HuH-7 (cell line): ENCODE data around the gene SNX30.

Experiments
- DNase-seq: peaks from one replicate; pipeline ENCODE4 v3.0.0; 2011; ENCODE audit warnings: low spot score

SNX30 gene

DNA sequence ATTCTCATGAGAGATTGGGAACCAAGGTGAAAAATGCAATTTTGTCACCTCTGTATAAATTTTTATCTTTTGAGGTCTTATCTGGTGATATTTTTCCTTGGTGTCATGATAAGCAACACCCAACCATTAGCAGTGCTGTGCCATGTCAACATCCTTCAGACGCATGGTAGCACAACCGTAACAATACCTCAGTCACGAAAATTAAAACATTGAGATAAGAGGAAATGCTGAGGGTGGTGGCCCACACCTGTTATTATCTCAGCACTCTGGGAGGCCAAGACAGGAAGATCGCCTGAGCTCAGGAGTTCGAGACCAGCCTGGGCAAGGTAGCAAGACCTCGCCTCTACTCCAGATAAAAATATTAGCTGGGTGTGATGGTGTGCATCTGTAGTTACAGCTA is 107.4 kb downstream of the SNX30 start:
- DNase-seq = no peak

DNA sequence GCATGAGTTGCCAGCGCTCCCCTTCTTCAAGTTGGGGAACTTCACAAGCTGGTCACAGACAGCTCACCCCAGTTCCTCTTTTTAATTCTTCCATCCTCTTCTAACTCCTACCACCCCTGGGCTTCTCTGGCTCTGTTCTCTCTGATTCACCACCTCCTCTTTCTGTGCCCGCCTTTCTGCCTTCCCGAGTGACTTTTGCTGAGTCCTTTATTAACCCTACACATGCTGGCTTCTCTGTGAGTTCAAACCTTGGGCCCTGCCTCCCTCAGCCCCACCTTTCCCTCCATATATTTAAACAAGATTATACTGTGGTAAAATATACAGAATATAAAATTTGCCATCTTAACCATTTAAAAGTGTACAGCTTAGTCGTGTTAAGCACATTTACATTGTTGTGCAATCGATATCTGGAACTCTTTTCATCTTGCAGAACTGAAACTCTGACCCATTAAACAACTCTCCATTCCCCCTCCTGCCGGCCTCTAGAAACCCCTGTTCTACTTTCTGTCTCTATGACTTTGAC is 108.1 kb downstream of the SNX30 start:
- no peak for DNase-seq

DNA sequence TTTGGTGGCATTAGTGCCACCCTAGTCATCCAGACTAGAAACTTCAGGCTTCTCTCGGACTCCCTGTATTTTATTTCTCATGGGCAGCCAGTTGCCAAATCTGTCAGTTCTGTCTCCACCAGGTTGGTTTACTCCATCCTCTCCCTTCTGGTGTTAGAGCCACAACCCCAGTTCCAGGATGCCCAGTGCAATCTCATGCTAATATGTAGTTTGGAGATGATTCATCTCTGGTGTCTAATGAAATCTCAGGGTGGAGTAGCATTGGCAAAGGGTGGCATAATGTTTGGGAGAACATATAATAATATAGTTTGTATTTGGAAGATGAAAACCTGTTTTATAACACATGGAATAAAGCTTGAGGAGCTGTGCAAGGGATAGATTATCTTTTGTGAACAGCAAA is 109.9 kb downstream of the SNX30 start:
- no peak for DNase-seq

DNA sequence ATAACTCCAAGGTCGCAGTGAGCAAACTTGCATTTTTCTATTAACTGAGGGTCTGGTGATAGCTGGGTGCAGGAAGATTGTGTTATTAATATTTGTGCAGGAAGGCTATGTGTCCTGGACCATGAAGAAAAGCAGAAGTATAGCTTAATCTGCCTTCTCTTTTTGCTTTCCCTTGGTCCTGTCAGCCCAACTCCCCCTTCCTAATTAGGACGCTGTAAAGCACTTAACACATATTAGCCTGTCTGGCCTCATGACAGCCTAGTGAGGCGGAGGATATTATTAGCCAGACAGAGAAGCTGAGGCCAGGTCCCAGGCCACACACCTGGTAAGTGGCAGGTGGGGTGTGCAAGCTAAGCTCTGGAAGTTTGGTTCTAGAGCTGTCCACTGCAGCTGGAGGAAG is 110.6 kb downstream of the SNX30 start:
- DNase-seq = no peak

DNA sequence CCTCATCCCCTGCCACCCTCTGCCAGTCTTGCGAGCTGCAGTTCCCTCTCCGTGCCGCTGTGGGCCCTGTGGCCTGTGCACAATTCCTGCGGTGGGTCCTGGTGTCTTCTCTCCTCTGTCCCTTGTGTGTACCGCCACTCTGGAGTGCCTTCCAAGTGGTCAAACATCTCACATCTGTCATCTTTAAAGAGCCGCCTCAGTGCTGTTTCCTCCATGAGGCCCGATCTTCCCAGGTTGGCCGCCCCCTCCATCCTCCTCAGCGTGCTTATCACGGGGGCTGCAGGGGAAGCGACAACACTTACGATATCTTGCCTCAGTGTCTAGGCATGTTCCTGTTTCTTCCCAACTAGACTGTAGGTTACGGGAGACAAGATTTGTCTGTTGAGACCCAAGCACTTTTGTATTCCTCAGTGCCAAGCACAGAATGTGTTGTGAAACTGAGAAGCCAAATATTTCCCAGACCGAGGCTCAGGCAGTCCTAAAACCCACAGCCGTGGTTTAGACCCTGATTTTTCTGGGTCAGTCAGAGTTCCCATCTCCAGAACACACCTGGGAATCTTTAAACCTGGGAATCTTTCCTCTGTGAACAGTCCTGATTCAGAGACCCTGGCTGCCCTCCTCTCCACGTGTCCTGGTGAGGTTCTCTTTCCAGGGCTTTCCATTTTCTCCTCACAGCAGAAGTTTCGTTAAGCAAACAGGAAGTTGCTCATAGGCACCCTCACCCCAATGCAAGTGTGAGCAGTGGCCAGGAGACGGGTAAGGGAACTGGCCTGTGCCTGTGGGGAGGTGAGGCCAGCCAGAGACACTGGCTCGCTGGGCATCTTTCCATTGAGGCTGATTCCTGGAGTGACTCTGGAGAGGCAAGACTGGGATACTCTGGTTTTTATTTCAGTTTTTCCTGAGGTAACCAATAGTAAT is 111.3 kb downstream of the SNX30 start:
- no peak for DNase-seq

DNA sequence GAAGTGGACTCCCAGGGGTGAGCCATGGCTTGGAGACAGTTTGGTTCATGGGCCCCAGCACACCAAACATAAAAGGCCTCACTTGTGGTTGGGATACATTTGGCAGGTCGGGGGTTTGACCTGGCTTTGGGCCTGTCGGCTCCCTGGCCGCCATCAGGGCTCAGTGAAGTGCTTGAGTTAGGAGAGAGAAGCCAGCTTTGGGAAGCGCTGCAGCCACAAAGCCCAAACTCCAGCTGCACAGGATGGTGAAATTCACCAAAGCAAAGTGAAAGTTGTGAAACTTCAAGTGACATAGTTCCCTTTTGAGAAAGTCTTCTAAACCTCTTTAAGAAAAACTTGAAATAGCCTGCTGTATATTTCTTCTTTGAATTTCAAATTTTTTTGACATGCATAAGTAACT is 112.7 kb downstream of the SNX30 start:
- no peak for DNase-seq

DNA sequence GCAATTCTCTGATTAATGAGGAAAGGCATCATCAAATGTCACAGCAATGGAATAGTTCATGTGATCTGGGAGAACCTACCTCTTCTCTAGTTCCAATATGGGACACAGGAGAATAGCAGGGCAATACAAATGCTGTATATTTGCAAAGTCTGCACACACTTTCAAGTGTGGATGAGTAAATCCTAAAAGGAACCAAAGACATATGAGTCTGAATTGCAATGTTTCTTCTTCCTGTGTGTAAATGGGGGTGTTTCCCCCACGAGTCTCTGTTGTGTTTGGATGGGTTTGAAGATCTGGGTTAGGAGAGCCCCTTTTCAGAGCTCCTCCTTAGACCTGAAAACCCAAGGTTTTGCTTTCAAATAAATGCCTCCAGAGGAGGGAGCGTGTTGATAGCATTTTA is 113.2 kb downstream of the SNX30 start:
- no peak for DNase-seq

DNA sequence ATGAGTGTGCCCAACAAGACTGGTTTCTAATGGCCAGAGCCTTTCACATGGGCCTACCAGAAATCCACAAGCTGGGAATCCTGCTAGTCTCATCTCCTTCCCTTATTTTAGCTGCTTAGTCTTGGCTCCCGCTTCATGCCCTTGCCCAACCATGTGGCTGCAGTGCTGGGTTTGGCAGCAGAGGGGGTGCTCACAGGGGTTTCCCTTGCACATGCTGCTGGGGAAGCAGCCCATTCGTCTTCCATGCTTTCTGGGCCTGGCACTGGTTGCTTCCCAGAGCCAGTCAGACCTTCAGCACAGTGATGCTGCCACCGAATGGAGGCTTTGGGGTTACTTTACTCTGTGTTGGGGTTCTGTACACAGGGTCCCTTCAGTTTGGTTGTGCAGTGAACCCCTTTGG is 113.8 kb downstream of the SNX30 start:
- no peak for DNase-seq

DNA sequence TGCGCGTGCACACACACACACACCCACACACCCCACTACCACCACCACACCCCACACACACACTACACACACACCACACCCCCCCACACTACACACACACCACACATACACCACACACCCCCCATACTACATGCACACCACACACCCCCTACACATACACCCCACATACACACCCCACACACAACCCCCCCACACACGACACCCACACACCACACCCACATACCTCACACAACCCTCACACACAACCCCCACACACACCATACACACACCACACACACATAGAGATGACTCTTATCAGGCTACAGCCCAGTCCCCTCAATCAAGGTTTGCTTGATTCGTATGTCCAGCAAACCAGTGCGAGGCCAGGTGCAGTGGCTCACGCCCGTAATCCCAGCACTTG is 114.4 kb downstream of the SNX30 start:
- no peak for DNase-seq

DNA sequence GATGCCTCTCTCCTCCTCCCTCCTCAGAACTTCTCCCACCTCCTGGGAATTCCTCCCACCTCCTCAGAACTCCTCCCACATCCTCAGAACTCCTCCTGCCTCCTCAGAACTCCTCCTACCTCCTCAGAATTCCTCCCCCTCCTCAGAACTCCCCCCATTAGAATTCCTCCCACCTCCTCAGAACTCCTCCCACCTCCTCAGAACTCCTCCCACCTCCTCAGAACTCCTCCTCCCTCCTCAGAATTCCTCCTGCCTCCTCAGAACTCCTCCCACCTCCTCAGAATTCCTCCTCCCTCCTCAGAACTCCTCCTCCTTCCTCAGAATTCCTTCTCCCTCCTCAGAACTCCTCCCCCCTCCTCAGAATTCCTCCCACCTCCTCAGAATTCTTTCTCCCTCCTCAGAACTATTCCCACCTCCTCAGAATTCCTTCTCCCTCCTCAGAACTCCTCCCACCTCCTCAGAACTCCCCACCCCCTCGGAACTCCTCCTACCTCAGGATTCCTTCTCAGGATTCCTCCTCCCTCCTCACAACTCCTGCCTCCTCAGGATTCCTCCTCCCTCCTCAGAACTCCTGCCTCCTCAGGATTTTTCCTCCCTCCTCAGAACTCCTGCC is 116.2 kb downstream of the SNX30 start:
- DNase-seq = no peak

DNA sequence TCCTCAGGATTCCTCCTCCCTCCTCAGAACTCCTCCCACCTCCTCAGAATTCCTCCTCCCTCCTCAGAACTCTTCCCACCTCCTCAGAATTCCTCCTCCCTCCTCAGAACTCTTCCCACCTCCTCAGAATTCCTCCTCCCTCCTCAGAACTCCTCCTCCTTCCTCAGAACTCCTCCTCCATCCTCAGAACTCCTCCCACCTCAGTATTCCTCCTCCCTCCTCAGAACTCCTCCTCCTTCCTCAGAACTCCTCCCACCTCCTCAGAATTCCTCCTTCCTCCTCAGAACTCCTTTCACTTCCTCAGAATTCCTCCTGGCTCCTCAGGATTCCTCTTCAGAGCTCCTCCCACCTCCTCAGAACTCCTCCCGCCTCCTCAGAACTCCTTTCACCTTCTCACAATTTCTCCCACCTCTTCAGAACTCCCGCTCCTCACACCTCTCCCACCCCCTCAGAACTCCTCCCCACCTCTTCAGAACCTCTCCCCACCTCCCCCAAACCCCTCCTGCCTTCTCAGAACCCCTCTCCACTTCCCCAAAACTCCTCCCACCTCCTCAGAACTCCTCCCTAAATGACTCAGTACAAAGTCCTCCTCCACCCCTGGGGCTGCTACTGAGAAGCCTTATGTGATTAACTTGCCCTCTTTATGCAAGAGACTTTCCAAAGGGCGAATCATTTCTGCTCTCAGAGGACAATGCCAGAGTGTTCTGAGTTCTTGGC is 116.9 kb downstream of the SNX30 start:
- peak; percentile 37 for DNase-seq

DNA sequence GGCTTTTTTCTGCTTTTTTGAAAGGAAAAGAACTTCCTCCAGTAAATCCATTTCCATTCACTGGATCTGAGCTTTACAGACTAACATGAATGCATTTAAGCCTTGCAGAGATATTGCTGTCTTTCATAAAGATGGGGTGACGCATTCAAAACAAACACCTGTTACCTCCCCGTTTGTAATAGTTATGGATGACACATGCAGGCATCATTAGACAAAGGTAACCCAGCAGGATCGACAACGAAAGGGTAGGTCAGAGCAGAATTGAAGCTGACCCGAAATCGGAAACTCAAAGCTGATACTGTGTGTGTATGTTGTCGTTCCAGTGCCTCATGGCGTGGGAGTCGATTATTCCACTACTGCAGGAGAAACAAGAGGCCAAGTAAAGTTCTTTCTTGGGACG is 117.9 kb downstream of the SNX30 start:
- DNase-seq = no peak

DNA sequence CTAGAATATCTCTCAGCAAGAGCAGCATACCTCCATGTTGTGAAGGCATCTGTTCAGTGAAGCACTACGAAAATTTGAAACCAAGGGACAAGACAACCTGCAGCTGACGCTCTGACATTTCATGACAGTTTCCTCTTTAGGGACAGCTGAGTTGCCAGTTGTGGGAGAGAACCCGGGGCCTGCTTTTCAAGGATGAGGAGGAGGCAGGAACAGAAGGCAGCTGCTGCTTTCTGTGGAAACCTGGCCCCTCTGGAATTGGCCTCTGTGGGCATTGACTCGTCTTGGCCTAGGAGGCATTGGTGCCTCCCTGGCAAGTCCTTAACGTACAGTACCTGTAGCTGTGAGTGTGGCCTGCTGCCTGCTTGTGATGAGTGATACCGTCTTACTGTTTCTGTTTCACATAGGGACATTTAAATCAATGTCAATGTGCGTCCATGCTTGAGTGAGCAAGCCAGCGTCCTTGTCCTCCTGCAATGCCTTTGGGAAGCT is 118.5 kb downstream of the SNX30 start:
- no peak for DNase-seq

DNA sequence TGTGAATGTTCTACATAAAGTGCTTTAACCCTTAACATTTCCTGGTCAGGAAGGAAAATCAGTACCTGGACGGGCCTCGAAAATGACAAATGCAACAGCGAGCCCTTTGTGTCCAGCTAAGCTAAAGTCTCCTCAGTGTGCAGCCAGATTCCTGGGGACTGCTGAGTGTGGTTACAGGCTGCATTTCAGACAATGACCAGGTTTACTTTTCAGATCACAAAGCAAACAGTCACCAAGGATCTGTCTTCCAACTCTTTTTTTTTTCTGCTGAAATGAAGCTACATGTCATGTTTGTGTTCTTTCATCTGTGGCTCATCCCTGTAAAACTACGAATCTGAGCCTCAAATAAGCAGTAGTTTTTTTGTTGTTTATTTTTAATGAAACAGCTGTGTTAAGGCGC is 119.4 kb downstream of the SNX30 start:
- no peak for DNase-seq

DNA sequence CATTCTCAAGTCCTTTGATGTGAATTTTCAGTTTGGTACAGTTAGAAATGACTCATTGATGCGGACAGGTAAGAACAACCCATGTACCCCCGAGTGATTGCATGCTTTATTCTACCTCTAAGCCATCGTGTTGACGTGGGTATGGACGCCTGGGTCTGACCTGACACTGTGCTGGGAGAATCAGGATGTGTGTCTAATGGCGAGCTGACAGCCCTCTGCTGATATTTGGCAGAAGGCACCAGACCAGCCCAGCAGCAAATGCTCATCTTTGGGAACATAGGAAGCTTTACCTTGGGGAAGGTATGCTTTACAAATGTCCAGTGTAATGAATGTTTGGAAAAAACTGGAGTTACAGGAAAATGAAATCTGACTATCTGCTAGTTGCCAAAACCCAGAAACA is 120.0 kb downstream of the SNX30 start:
- DNase-seq = no peak

DNA sequence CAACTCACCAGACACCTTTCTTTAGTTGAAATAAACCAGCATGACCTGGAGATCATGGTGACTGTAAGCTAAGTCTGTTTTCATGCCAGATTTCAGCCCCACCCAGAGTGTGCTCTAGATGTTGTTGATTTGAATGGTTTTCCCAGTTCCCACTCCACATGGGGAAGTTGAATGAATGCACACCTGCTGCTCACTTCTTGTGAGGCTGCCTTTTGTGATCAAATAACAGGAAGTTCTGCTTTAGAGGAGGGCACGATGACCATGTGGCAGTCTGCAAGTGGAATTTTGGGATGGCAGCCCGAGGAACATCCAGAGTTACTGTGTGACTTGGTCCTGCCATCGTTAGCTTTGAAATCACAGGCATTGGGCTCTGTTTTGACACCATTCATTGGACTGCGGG is 121.5 kb downstream of the SNX30 start:
- no peak for DNase-seq

DNA sequence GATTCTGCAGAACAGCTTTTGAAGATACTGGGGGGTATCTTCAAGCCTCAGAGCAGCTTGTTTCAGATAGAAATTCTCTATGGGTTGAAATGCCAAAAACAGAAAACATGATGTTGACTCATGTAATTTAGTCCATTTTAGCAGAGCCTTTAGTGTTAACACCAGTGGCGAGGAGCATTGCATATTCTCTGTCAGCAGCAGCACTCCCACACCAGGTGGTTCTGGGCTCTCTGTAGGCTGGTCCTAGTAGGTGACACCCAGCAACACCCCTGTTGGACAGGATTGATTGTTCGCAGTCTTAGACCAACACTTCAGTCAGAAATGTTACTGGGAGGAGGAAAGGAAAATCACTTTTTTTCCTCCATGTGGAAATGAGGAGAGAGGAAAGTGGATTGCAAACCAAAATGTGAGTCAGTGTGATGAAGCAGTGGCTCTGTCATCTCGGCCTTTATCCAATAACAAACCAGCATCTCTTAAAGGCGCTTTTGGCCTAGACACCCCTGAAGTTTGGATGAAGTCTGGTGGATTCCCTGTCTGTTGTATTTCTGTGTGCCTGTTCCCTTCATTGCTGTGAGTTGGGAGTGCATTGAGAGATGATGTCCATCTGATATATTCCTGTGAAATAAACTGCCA is 123.3 kb downstream of the SNX30 start:
- no peak for DNase-seq

DNA sequence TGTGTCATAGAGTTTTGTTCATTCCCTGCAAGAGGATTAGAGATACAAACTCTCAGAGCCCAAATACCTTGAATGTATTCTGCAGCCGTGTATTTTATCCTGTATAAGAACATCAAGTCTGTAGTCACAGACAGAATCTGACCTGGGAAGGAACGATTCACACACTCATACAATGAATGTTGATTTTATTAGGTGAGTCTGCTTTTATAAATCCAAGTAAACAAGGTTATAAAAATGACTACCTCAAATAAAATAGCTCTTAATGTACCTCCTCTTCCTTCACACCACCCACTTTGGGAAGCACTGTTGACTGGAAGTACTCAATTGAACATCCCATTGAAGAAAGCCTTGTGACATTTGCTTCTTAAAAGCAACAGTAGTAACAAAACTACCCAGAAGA is 128.2 kb downstream of the SNX30 start:
- no peak for DNase-seq

DNA sequence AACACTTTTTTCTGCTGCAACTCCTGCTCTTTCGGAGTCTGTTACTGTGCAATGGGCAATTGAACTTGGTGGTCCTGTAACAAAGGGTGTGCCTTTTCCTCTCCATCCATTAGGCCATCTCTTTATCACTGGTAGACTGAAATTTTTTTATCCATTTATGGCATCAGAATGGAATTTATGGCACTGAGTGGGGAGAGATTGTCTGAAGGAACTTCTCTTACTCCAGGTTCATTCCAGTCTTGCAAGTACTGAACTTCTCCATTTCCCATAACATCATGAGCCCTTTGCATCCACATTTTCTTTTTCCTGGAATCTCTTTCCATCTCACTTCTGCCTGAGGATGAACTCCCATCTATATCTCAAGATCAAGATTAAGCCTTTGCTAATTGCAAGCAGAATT is 130.1 kb downstream of the SNX30 start:
- no peak for DNase-seq

DNA sequence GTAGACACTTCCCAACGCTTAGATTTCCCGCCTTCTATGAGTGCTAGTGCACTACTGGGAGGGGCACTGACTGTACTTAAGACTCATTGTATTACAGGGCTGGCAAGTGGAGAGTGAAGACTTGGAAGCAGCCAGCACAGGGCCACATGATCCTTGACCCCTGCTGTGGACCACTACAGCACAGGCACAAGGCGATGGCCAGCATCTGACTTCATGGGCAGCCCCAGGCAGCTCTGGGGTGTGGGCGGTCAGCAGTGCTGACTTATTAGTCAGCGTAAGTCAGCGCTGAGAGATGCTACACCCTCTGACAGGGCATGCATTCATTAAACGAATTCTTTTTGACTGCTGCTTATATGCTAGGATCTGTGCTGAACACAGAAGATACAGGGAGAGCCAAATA is 130.8 kb downstream of the SNX30 start:
- no peak for DNase-seq

DNA sequence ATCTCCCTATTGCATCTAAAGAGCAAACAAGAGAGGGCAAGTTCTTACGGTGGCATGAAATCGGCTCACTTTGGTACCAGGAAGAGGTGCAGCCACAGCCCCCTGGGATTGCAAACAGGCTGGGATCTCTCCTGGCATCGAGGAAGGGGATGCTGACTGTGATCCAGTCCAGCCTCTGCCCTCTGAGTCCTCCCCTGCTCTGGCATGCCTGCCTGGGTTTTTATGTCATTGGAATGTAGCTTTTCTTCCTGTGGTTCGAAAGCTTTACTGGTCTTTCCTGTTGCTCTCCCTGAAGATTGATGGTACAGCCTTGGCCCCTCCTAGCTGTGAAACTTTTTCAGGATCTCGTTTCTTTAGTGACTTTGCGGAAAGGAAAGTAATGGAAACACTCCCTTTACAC is 133.5 kb downstream of the SNX30 start:
- no peak for DNase-seq

DNA sequence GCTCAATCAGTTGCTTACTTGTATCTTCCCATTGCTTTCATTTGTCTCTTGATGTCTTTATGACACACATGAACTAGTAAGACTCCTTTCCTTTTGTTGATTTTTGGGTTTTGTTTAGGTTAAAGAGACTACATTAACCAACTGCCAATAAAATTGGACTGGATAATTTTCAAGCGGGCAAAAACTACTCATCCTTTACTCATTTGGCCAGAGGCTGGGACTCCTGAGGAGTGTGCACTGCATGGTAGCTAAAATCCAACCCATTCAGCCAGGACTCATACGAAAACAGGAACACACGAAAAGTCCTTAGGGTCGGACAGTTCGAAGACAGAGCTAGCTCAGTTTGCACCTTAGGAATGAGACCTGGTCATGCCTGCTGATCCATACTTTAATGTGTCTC is 134.2 kb downstream of the SNX30 start:
- DNase-seq = no peak
